HG03039 (cell line): ENCODE data around the gene DCAF10.
A peak's percentile ranks its signal among the peaks of the same experiment; 100 is the strongest.
"Not testable (repeated sequence)": the region's sequence is repeated elsewhere in the genome, so short reads cannot be mapped to it uniquely, and the experiment has no call there.

Source experiments
- ATAC-seq: cut with Tn5 transposase; IDR thresholded peaks from one replicate; pipeline ENCODE4 v1.9.1; 2021; ENCODE audit warnings: mild to moderate bottlenecking, moderate library complexity; ENCODE audit not compliant: unreplicated experiment

DCAF10 gene

GRCh38 chr9:37859043-37859442 is 58.4 kb downstream of the DCAF10 start:
- no peak for ATAC-seq

- no peak for ATAC-seq
Measured at GRCh38 chr9:37862530-37862929, 61.9 kb downstream of the DCAF10 start.

- ATAC-seq: no peak
Measured at GRCh38 chr9:37870081-37870798, 69.6 kb downstream of the DCAF10 start.

- ATAC-seq: no peak
Measured at GRCh38 chr9:37870799-37871176, 70.2 kb downstream of the DCAF10 start.

- no peak for ATAC-seq
Measured at GRCh38 chr9:37873955-37874354, 73.4 kb downstream of the DCAF10 start.

- no peak for ATAC-seq
Measured at GRCh38 chr9:37876376-37876775, 75.8 kb downstream of the DCAF10 start.

GRCh38 chr9:37880916-37881479 is 80.4 kb downstream of the DCAF10 start:
- no peak for ATAC-seq

- ATAC-seq: not testable (repeated sequence)
Measured at GRCh38 chr9:37887977-37888583, 87.5 kb downstream of the DCAF10 start.

GRCh38 chr9:37889536-37889935 is 88.9 kb downstream of the DCAF10 start:
- ATAC-seq: no peak

GRCh38 chr9:37891042-37891441 is 90.4 kb downstream of the DCAF10 start:
- not testable (repeated sequence) for ATAC-seq

- no peak for ATAC-seq
Measured at GRCh38 chr9:37892063-37892462, 91.5 kb downstream of the DCAF10 start.

- no peak for ATAC-seq
Measured at GRCh38 chr9:37897665-37898064, 97.1 kb downstream of the DCAF10 start.

- no peak for ATAC-seq
Measured at GRCh38 chr9:37899041-37899440, 98.4 kb downstream of the DCAF10 start.

- ATAC-seq: no peak
Measured at GRCh38 chr9:37902131-37902530, 101.5 kb downstream of the DCAF10 start.

GRCh38 chr9:37902796-37903646 is 102.4 kb downstream of the DCAF10 start:
- ATAC-seq: no peak

- ATAC-seq: peak; percentile 81
Measured at GRCh38 chr9:37903647-37904444, 103.2 kb downstream of the DCAF10 start, which contains the start of gene SLC25A51. TSS of gene SLC25A51 (minus strand) at chr9:37904127. CDS start at chr9:37888550, 15,577 bp downstream.

GRCh38 chr9:37904445-37905130 is 104.0 kb downstream of the DCAF10 start:
- ATAC-seq: no peak

- no peak for ATAC-seq
Measured at GRCh38 chr9:37905131-37905505, 104.5 kb downstream of the DCAF10 start.

GRCh38 chr9:37905776-37906175 is 105.2 kb downstream of the DCAF10 start:
- ATAC-seq: no peak
